Measurements from ENCODE around the gene NIT2. TPM values are rescaled to one million over a fixed set of nuclear protein-coding genes. Genes with fewer than 3 reads are reported as not detected.

Gene NIT2
- total and polyA plus RNA-seq, 9 of the 15 experiments (the other 6 are each of a cell fraction or from before 2014, with no cell fraction given), result 11.4 to 62.2 (median 22.1) TPM

DNA sequence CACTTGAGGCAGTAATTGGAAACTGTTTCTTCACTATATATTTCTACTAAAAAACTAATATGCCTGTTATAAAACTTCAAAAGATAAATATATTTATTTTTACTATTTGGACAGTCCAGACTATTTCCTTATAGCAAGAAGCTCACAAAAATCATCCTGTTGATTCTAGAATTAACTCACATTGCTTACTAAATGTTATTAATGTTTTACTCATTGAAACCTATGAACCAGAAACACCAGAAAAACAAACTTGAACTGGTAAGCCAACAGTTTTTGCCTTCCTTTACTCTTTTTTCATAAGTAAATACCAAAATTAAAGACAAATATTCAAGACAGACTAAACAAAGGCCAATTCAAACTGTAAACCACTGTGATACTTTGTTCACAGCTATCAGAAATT lies 40.0 kb downstream of the NIT2 start:
- ChIA-PET POLR2A (interaction anchor here (0.6 to 1.8 kb wide), 2 partner anchors 14 to 367 kb away, joined by 3 to 5 read pairs; no protein-coding TSS in a partner anchor), CTCF (ENCODE audit: low intra/inter-chr PET ratio) (no interaction called here)
- FAIRE-seq, result no peak
- H3K27ac ChIP-seq (ENCODE audit: extremely low read depth, low read depth, low read length), result no peak overlapping the region
- H3K27me3 ChIP-seq (ENCODE audit: control insufficient read depth in 2 of 2, insufficient read depth in 2 of 2, low read length in 2 of 2), result no peaks in the 10 kb centered on the region
- no peak overlapping the region for H3K4me3 ChIP-seq
- H3K79me2 ChIP-seq (ENCODE audit: control insufficient read depth, insufficient read depth, low read length), result no peaks in the 10 kb centered on the region
- TF ChIP-seq, protein P1, sequence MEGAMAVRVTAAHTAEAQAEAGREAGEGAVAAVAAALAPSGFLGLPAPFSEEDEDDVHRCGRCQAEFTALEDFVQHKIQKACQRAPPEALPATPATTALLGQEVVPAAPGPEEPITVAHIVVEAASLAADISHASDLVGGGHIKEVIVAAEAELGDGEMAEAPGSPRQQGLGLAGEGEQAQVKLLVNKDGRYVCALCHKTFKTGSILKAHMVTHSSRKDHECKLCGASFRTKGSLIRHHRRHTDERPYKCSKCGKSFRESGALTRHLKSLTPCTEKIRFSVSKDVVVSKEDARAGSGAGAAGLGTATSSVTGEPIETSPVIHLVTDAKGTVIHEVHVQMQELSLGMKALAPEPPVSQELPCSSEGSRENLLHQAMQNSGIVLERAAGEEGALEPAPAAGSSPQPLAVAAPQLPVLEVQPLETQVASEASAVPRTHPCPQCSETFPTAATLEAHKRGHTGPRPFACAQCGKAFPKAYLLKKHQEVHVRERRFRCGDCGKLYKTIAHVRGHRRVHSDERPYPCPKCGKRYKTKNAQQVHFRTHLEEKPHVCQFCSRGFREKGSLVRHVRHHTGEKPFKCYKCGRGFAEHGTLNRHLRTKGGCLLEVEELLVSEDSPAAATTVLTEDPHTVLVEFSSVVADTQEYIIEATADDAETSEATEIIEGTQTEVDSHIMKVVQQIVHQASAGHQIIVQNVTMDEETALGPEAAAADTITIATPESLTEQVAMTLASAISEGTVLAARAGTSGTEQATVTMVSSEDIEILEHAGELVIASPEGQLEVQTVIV (CRISPR knock-in tag; IDR thresholded peaks at IDR 0.05; ENCODE audit: borderline replicate concordance), result no peak
- no peak for TF ChIP-seq CXXC5 (CRISPR knock-in tag; IDR thresholded peaks at IDR 0.05)
- TF ChIP-seq, protein P2, sequence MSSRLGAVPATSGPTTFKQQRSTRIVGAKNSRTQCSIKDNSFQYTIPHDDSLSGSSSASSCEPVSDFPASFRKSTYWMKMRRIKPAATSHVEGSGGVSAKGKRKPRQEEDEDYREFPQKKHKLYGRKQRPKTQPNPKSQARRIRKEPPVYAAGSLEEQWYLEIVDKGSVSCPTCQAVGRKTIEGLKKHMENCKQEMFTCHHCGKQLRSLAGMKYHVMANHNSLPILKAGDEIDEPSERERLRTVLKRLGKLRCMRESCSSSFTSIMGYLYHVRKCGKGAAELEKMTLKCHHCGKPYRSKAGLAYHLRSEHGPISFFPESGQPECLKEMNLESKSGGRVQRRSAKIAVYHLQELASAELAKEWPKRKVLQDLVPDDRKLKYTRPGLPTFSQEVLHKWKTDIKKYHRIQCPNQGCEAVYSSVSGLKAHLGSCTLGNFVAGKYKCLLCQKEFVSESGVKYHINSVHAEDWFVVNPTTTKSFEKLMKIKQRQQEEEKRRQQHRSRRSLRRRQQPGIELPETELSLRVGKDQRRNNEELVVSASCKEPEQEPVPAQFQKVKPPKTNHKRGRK (tag; IDR thresholded peaks at IDR 0.05), result no peak
- no peak for TF ChIP-seq ZNF24 (IDR thresholded peaks at IDR 0.05)
- no peak for TF ChIP-seq U2AF2 (optimal IDR thresholded peaks at IDR 0.05; ENCODE audit: low read depth, low read length)
- TF ChIP-seq FOXM1 (IDR thresholded peaks at IDR 0.05; ENCODE audit: low read depth), result no peak
- TF ChIP-seq FOXM1 (CRISPR knock-in tag; IDR thresholded peaks at IDR 0.05; ENCODE audit: low read depth), result no peak
- TF ChIP-seq, protein P3, sequence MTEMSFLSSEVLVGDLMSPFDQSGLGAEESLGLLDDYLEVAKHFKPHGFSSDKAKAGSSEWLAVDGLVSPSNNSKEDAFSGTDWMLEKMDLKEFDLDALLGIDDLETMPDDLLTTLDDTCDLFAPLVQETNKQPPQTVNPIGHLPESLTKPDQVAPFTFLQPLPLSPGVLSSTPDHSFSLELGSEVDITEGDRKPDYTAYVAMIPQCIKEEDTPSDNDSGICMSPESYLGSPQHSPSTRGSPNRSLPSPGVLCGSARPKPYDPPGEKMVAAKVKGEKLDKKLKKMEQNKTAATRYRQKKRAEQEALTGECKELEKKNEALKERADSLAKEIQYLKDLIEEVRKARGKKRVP (CRISPR knock-in tag; IDR thresholded peaks at IDR 0.05), result no peak
- TF ChIP-seq, protein P4, sequence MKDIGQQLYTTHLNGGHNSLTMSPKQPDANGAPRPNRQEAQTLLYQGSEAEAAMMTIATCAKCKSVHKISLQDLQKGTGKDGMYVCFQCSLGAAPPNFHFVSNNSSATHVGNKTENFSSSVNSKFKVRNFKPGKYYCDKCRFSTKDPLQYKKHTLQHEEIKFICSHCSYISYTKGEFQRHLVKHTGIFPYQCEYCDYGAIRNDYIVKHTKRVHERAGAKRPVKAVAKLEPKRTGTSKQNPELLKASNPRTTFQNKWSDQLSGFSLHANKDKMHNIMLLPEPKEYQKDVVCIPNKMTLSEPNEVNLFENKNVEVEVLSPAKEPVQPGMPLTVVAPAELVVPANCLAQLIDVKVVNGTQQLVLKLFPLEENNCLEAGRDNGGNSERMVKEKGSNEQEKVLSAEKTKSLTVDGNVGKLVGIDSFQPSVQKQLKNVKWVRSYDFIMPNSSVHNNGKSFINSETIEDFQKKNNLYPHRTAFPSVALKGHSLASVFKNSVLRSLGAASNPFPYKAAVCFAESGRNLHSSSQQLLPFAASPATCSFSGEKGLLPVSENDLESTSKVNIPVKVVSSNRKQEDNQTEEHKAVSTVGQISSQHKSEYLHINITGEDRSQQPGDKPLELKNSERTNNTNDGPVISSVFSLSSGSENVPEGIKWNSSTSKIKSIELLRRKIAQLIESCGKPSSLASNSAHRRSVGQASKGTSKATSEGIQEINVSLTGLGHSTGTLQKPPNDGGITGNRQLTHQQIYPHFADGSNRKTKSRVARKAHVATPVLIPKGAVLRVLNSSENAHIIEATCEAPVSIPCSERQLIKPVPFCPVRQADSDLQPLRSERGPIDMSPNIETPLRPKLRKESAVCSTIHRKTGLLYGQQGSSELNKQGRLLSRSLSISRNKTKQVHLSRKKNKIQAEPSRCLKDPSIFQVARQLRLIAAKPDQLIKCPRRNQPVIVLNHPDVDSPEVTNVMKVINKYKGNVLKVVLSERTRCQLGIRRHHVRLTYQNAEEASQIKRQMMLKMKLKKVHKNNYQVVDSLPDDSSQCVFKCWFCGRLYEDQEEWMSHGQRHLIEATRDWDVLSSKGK (CRISPR knock-in tag; IDR thresholded peaks at IDR 0.05), result no peak
- BruUV-seq (replicated peaks), result no TSS peak
- no peak overlapping the region for H3K9ac ChIP-seq (ENCODE audit: insufficient read depth in 1 of 2, low read depth in 2 of 2, low read length in 2 of 2)
- H3K9me1 ChIP-seq (ENCODE audit: control insufficient read depth, insufficient read depth, low read length), result no peaks in the 10 kb centered on the region
- H3K4me1 ChIP-seq (replicated peaks in 1 of 2; ENCODE audit: control insufficient read depth in 2 of 2, insufficient read depth in 2 of 2, low read length in 2 of 2), result no peaks in the 10 kb centered on the region
- no peak for DNase-seq (ENCODE audit: extremely low read depth in 1 of 4, low spot score in 3 of 4)
- ATAC-seq, result no peak
- in situ Hi-C loops (cut with MboI), result no loop called here
- intact Hi-C loops (cut with micrococcal nuclease), result no loop called here
- H3K9me3 ChIP-seq (replicated peaks; ENCODE audit: control insufficient read depth, insufficient read depth, low read depth, low read length), result no peaks in the 10 kb centered on the region
- H3K4me2 ChIP-seq (ENCODE audit: insufficient read depth, low read length), result no peak overlapping the region
- H3K36me3 ChIP-seq (ENCODE audit: control insufficient read depth, insufficient read depth, low read length), result peaks cover 87% of the 10 kb centered on the region
- no peaks in the 10 kb centered on the region for H4K20me1 ChIP-seq (replicated peaks; ENCODE audit: control insufficient read depth, insufficient read depth, low read length)
- H2AFZ ChIP-seq (ENCODE audit: low read depth, low read length), result no peak overlapping the region
